Keratinocyte (primary cell): Measurements from ENCODE around the gene RTKN. TPM values are rescaled to one million over a fixed set of nuclear protein-coding genes. Genes with fewer than 3 reads are reported as not detected.

Experiments
- DNase-seq: peaks from one replicate; pipeline ENCODE4 v3.0.0-alpha.2; 2011; ENCODE audit warnings: low read depth, missing footprints, low spot score
- FAIRE-seq: peaks from 2 replicates; lab custom pipeline; 2011; peaks lifted over from hg19 to GRCh38; lab: Jason Lieb, UNC
- H2AFZ ChIP-seq: 2 replicates; pipeline ENCODE4 v1.6.0; 2012; ENCODE audit warnings: low read length, control low read depth, inconsistent platforms; ENCODE audit not compliant: control insufficient read depth
- H3K27ac ChIP-seq: 2 replicates; pipeline ENCODE4 v1.5.1; 2011; ENCODE audit warnings: low read length; ENCODE audit not compliant: control insufficient read depth, insufficient read depth
- H3K27me3 ChIP-seq: 3 replicates; pipeline ENCODE4 v1.6.0; 2011; ENCODE audit warnings: low read length; ENCODE audit not compliant: control insufficient read depth, insufficient read depth; ENCODE audit errors: extremely low read depth
- H3K36me3 ChIP-seq, 2 experiments: 2 replicates in 1 of 2; 3 replicates in 1 of 2; pipeline ENCODE4 v1.5.1; 2011; ENCODE audit warnings: low read length in 2 of 2, mild to moderate bottlenecking in 1 of 2; ENCODE audit not compliant: control insufficient read depth in 2 of 2, insufficient read depth in 2 of 2; ENCODE audit errors: extremely low read depth in 1 of 2
- H3K4me1 ChIP-seq: 3 replicates; pipeline ENCODE4 v1.5.1; 2011; ENCODE audit warnings: low read length; ENCODE audit not compliant: control insufficient read depth, insufficient read depth; ENCODE audit errors: extremely low read depth
- H3K4me2 ChIP-seq: 3 replicates; pipeline ENCODE4 v1.6.0; 2011; ENCODE audit warnings: low read depth, low read length; ENCODE audit not compliant: control insufficient read depth, insufficient read depth; ENCODE audit errors: extremely low read depth
- H3K4me3 ChIP-seq, 3 experiments: fragments of 200-600 bp in 1 of 3; sonication (generic) in 1 of 3; 2 replicates in 2 of 3; 3 replicates in 1 of 3; pipeline ENCODE4 v1.5.1; 2011 to 2016; ENCODE audit warnings: low read length in 3 of 3, mild to moderate bottlenecking in 3 of 3, control low read depth in 2 of 3, inconsistent platforms in 1 of 3, low read depth in 1 of 3, mixed read lengths in 1 of 3, mixed run types in 1 of 3, moderate library complexity in 1 of 3; ENCODE audit not compliant: control insufficient read depth in 2 of 3, insufficient read depth in 2 of 3; ENCODE audit errors: extremely low read depth in 1 of 3
- H3K79me2 ChIP-seq: 2 replicates; pipeline ENCODE4 v1.6.0; 2012; ENCODE audit warnings: low read length; ENCODE audit not compliant: control insufficient read depth, insufficient read depth
- H3K9ac ChIP-seq: 3 replicates; pipeline ENCODE4 v1.6.0; 2011; ENCODE audit warnings: low read length; ENCODE audit not compliant: control insufficient read depth, insufficient read depth; ENCODE audit errors: extremely low read depth
- H3K9me1 ChIP-seq: 3 replicates; pipeline ENCODE4 v1.6.0; 2011; ENCODE audit warnings: low read length; ENCODE audit not compliant: control insufficient read depth, insufficient read depth; ENCODE audit errors: extremely low read depth
- H3K9me3 ChIP-seq: 2 replicates; pipeline ENCODE4 v1.5.1; 2012; ENCODE audit warnings: low read depth, low read length; ENCODE audit not compliant: control insufficient read depth
- H4K20me1 ChIP-seq: 3 replicates; pipeline ENCODE4 v1.6.0; 2011; ENCODE audit warnings: low read length; ENCODE audit not compliant: control insufficient read depth, insufficient read depth; ENCODE audit errors: extremely low read depth
- EZH2 ChIP-seq: IDR thresholded peaks from one replicate; pipeline ENCODE4 v1.6.1; 2012; ENCODE audit warnings: inconsistent platforms, mild to moderate bottlenecking, low read length, moderate library complexity
- dilution Hi-C: fragments of 300-500 bp; cut with MboI; formaldehyde crosslinking; loops from one replicate; pipeline ENCODE4 v1.7.0; 2020; ENCODE audit warnings: low sequenced_read_pairs; ENCODE audit not compliant: extremely low pct_ligation_motif_present
- polyA plus RNA-seq, 5 experiments: library from polyadenylated mRNA; depleted of rRNA in 3 of 5; stranded (reverse) in 3 of 5; stranded (forward) in 1 of 5; unstranded in 1 of 5; fragments of >200 nt; gene quantifications; 1 replicate in 1 of 5; 2 replicates in 3 of 5; 3 replicates in 1 of 5; pipeline versions ENCODE4 v1.2.1 to v1.2.3, GENCODE V29; 2011 to 2012; ENCODE audit warnings: missing spikeins in 2 of 5, low read depth in 1 of 5, low replicate concordance in 1 of 5
- TF ChIP-seq, protein P1 (sequence below), 3 experiments: IDR thresholded peaks in 1 of 3; conservative IDR thresholded peaks in 1 of 3; optimal IDR thresholded peaks in 1 of 3; 2 replicates in 2 of 3; 3 replicates in 1 of 3; pipeline versions ENCODE3 to v1.5.1; 2011; ENCODE audit warnings: low read length in 3 of 3, mild to moderate bottlenecking in 3 of 3, moderate library complexity in 2 of 3, control low read depth in 1 of 3, inconsistent platforms in 1 of 3; ENCODE audit not compliant: insufficient read depth in 2 of 3; ENCODE audit errors: extremely low read depth in 1 of 3

RTKN gene
- polyA plus RNA-seq, 1 donor (not counting 4 experiments of a cell fraction or from before 2014, with no cell fraction given): 110 TPM

DNA sequence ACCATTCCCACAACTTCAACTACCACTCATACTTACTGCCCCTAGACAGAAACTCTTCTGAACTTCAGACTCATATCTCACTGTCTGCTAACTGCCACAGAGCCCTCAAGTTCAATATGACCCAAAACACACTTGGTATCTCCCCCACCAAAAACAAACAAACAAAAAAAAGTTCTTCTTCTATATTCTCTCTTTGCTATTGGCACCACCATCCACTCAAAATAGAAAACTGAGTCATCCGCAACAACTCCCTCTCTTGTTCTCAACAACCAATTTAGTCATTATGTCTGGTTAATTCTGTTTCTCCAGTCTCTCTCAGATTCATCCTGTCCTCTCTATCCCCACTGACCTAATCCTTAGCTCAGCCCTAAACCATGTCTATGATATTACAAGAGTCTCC, 54.4 kb downstream of the RTKN start:
- H3K4me2 ChIP-seq: no peak overlapping the region
- TF ChIP-seq, protein P1, sequence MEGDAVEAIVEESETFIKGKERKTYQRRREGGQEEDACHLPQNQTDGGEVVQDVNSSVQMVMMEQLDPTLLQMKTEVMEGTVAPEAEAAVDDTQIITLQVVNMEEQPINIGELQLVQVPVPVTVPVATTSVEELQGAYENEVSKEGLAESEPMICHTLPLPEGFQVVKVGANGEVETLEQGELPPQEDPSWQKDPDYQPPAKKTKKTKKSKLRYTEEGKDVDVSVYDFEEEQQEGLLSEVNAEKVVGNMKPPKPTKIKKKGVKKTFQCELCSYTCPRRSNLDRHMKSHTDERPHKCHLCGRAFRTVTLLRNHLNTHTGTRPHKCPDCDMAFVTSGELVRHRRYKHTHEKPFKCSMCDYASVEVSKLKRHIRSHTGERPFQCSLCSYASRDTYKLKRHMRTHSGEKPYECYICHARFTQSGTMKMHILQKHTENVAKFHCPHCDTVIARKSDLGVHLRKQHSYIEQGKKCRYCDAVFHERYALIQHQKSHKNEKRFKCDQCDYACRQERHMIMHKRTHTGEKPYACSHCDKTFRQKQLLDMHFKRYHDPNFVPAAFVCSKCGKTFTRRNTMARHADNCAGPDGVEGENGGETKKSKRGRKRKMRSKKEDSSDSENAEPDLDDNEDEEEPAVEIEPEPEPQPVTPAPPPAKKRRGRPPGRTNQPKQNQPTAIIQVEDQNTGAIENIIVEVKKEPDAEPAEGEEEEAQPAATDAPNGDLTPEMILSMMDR (optimal IDR thresholded peaks at IDR 0.05 in 1 of 3, IDR thresholded peaks at IDR 0.05 in 1 of 3, conservative IDR thresholded peaks at IDR 0.05 in 1 of 3; ENCODE audit: extremely low read depth in 1 of 3, insufficient read depth in 2 of 3, low read length in 3 of 3): no peak
- TF ChIP-seq EZH2: no peak
- peaks cover 16% of the 10 kb centered on the region for H3K4me1 ChIP-seq
- FAIRE-seq (no peak), DNase-seq (no peak)
- H3K4me3 ChIP-seq: no peak overlapping the region
- H3K9me1 ChIP-seq: no peaks in the 10 kb centered on the region
- no peak overlapping the region for H3K27ac ChIP-seq
- H3K79me2 ChIP-seq: peaks cover 81% of the 10 kb centered on the region
- peaks cover 7 to 13% of the 10 kb centered on the region in 2 experiments for H3K36me3 ChIP-seq
- no peak overlapping the region for H3K9ac ChIP-seq
- no peaks in the 10 kb centered on the region for H3K27me3 ChIP-seq
- no peaks in the 10 kb centered on the region for H3K9me3 ChIP-seq
- no peak overlapping the region for H2AFZ ChIP-seq
- dilution Hi-C loops: no loop called here
- H4K20me1 ChIP-seq: peaks cover 10% of the 10 kb centered on the region

DNA sequence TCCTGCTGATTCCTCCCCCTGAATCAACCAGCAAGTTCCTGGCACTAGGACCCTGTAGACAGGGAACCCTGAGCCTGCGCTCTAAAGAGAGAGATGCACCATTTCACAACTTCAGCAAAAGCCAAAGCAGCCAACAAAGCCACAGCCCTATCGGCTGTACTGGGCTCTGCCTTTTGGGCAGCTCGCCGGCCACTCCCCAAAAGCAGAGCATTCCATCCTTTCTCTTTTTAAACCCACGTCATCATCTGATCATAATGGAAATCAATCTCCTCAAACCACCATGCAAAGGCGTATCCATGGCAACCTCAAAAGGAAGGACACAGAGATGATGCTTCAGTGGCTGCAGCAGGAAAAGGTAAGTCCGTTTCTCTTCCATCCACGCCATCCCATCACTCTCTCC, 56.3 kb downstream of the RTKN start:
- no peak overlapping the region for H3K4me3 ChIP-seq
- dilution Hi-C loops: no loop called here
- FAIRE-seq (no peak), DNase-seq (no peak)
- no peak overlapping the region for H3K27ac ChIP-seq
- peaks cover 80% of the 10 kb centered on the region for H3K79me2 ChIP-seq
- H3K9me3 ChIP-seq: no peaks in the 10 kb centered on the region
- H3K36me3 ChIP-seq: peaks cover 7 to 13% of the 10 kb centered on the region in 2 experiments
- H3K9ac ChIP-seq: no peak overlapping the region
- H3K27me3 ChIP-seq: no peaks in the 10 kb centered on the region
- H4K20me1 ChIP-seq: peaks cover 12% of the 10 kb centered on the region
- H3K4me2 ChIP-seq: no peak overlapping the region
- H3K4me1 ChIP-seq: peaks cover 11% of the 10 kb centered on the region
- no peak overlapping the region for H2AFZ ChIP-seq
- no peaks in the 10 kb centered on the region for H3K9me1 ChIP-seq
- no peak for TF ChIP-seq EZH2
- TF ChIP-seq, protein P1 (optimal IDR thresholded peaks at IDR 0.05 in 1 of 3, IDR thresholded peaks at IDR 0.05 in 1 of 3, conservative IDR thresholded peaks at IDR 0.05 in 1 of 3; ENCODE audit: extremely low read depth in 1 of 3, insufficient read depth in 2 of 3, low read length in 3 of 3): no peak
